Cardiac muscle cell (in vitro differentiated cells and primary cell): ENCODE data around the gene NCOA7. TPM values are rescaled to one million over a fixed set of nuclear protein-coding genes. Genes with fewer than 3 reads are reported as not detected.

Experiments
- DNase-seq, 2 donors: peaks; one replicate each; pipeline versions ENCODE4 v3.0.0 to v3.0.0-alpha.2; 2010 to 2017; ENCODE audit warnings: low read depth in 1 of 2, low spot score in 1 of 2
- H3K27ac ChIP-seq: fragments of 200-600 bp; sonication (generic); 2 replicates; pipeline ENCODE4 v1.5.1; 2016
- H3K27me3 ChIP-seq: fragments of 200-600 bp; sonication (generic); 2 replicates; pipeline ENCODE4 v1.6.0; 2016; ENCODE audit warnings: control low read depth
- H3K36me3 ChIP-seq: fragments of 200-600 bp; sonication (generic); 2 replicates; pipeline ENCODE4 v1.5.1; 2016; ENCODE audit warnings: control low read depth
- H3K4me1 ChIP-seq: fragments of 200-600 bp; sonication (generic); 2 replicates; pipeline ENCODE4 v1.8.1; 2017; ENCODE audit warnings: low read depth, mild to moderate bottlenecking, mixed run types
- H3K4me3 ChIP-seq: fragments of 200-600 bp; sonication (generic); 2 replicates; pipeline ENCODE4 v1.5.1; 2016; ENCODE audit warnings: mild to moderate bottlenecking
- H3K9me3 ChIP-seq: fragments of 200-600 bp; sonication (generic); 2 replicates; pipeline ENCODE4 v1.5.1; 2017; ENCODE audit warnings: low read depth, mild to moderate bottlenecking, control low read depth
- polyA plus RNA-seq: library from polyadenylated mRNA; unstranded; fragments of >200 nt; fragmentation: Nextera tagmentation; extraction: Ambion mirVana; gene quantifications from 2 replicates; pipeline ENCODE4 v1.2.1, GENCODE V29; 2016
- total RNA-seq: library from RNA; depleted of rRNA; stranded (reverse); fragments of >200 nt; gene quantifications from 2 replicates; pipeline ENCODE4 v1.2.3, GENCODE V29; 2016
- TF ChIP-seq, protein P1 (sequence below): IDR thresholded peaks from 2 replicates; pipeline ENCODE4 v1.5.1; 2012; ENCODE audit warnings: low read depth, mild to moderate bottlenecking, low read length

NCOA7 gene
- total and polyA plus RNA-seq, 2 experiments from 2014 or later, result 4.2 to 5.8 TPM

DNA sequence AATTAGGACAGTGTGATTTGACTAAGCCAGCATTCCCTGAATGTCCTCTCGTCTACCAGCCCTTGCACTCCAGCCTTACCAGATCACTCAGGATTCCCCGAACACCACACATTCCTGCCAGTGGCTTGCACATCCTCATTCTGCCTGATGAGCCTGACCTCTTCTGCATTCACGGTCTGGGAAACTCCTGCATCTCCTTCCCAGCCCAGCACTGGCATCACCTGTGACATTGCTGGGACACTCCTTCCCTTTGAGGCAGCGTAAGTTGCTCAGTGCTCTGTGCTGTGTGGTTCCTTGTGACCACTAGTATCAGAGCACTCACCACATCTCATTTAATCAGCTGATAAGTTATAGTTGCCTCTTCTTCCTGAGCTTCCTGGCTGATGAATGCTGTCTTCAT, 17.3 kb downstream of the NCOA7 start:
- no peaks in the 10 kb centered on the region for H3K9me3 ChIP-seq
- H3K27me3 ChIP-seq, result no peaks in the 10 kb centered on the region
- H3K27ac ChIP-seq, result no peak overlapping the region
- H3K4me1 ChIP-seq, result no peaks in the 10 kb centered on the region
- H3K4me3 ChIP-seq, result no peak overlapping the region
- no peak for DNase-seq
- H3K36me3 ChIP-seq, result no peaks in the 10 kb centered on the region
- TF ChIP-seq, protein P1, sequence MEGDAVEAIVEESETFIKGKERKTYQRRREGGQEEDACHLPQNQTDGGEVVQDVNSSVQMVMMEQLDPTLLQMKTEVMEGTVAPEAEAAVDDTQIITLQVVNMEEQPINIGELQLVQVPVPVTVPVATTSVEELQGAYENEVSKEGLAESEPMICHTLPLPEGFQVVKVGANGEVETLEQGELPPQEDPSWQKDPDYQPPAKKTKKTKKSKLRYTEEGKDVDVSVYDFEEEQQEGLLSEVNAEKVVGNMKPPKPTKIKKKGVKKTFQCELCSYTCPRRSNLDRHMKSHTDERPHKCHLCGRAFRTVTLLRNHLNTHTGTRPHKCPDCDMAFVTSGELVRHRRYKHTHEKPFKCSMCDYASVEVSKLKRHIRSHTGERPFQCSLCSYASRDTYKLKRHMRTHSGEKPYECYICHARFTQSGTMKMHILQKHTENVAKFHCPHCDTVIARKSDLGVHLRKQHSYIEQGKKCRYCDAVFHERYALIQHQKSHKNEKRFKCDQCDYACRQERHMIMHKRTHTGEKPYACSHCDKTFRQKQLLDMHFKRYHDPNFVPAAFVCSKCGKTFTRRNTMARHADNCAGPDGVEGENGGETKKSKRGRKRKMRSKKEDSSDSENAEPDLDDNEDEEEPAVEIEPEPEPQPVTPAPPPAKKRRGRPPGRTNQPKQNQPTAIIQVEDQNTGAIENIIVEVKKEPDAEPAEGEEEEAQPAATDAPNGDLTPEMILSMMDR, result no peak

DNA sequence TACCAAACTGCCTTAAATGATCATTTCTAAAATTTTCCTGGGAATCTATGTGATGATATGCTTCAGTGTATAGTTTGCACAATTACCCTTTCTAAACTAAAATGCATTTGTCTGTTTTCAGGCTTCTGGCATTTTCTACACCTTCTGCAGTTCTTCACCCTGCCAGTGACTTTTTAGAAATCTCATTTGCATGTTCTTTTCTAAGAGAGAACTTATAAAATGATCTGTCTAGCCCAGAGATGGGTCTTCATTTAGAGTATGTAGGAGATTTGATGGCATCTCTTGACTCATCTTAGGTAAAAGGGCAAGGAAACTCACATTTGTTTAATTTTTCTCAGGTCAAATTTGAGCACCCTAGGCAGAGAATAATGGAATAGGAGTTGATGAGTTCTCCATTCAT, 17.8 kb downstream of the NCOA7 start:
- Histone ChIP-seq H3K9me3 (no peaks in the 10 kb centered on the region), H3K4me3 (no peak overlapping the region), H3K36me3 (no peaks in the 10 kb centered on the region), H3K27me3 (no peaks in the 10 kb centered on the region), H3K4me1 (no peaks in the 10 kb centered on the region), H3K27ac (no peak overlapping the region)
- DNase-seq, result no peak
- TF ChIP-seq, protein P1, result no peak

DNA sequence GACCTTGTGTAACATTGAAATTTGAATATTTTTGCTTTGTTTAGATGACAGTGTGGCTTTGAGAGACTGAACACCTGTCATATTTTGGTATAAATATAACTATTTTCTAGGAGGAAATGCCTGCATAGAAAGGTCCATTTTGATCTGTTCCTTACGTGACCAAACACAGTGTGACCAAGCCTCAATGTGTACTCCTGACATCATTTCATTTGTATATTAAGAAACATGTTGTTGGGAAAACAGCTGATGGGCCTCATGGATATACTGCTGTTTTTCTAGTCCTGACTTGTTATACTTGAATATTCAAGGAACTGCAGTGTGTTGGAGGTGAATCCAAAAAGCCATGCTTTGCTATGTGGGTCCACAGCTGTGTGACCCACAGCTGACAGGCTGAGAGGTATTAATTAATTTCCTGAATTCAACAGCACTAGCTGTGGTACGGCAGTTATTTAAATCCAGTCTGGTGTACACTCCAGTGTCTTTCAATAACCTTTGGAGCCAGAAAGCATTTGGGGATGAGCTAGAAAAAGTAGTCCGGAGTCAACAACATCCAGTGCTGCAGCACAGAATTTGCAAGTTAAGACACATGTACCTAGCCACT, 18.9 kb downstream of the NCOA7 start:
- DNase-seq, result no peak
- Histone ChIP-seq H3K4me3 (no peak overlapping the region), H3K36me3 (no peaks in the 10 kb centered on the region), H3K27me3 (no peaks in the 10 kb centered on the region), H3K9me3 (no peaks in the 10 kb centered on the region), H3K4me1 (peaks cover 2% of the 10 kb centered on the region), H3K27ac (no peak overlapping the region)
- TF ChIP-seq, protein P1, result no peak

DNA sequence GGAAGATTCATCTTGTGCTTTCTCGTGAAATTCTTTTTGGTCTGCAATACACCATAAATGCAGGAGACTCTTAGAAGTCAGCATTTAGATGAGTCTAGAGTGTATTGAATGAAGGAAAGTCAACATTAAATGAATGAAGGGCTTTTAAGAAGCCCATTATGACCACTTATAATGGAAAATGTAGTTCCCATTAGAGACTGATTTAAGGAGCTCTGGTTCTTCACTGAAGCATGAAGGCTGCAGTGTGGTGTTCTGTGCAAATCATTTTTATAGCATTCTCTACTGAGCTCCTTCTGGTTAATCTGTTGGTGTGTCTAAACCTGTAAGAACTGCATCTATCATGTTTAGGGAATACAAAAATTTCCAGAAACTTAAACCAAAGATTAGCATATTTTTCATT, 19.7 kb downstream of the NCOA7 start:
- Histone ChIP-seq H3K27me3 (no peaks in the 10 kb centered on the region), H3K27ac (no peak overlapping the region), H3K36me3 (no peaks in the 10 kb centered on the region), H3K4me3 (no peak overlapping the region), H3K4me1 (peaks cover 8% of the 10 kb centered on the region), H3K9me3 (no peaks in the 10 kb centered on the region)
- no peak for DNase-seq
- TF ChIP-seq, protein P1, result no peak

DNA sequence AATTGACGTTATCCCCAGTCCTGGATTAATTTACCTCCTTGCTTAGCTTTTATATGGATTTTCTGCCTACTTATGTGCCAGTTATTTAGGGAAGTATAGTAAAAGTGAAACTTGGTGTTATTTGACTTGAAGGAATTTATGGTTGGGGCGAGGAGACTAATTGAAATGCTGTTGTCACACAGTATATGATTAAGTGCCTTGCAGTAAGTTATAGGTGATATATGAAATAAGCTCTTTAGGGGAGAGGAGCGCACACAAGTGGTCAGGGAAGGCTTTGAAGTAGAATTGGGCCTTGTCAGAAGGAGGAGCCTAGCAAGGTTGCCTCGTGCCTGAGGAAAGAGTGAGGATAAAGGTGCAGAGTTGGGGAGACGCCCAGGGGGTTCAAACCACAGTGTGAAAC, 20.5 kb downstream of the NCOA7 start:
- no peak for DNase-seq
- TF ChIP-seq, protein P1, result no peak
- H3K36me3 ChIP-seq, result no peaks in the 10 kb centered on the region

More for the DNA sequence above, 20.5 kb downstream of the NCOA7 start:
- Histone ChIP-seq H3K4me1 (peaks cover 8% of the 10 kb centered on the region), H3K9me3 (no peaks in the 10 kb centered on the region), H3K27ac (no peak overlapping the region), H3K27me3 (no peaks in the 10 kb centered on the region), H3K4me3 (no peak overlapping the region)
